ENCODE results near the gene C8B.
A peak's percentile ranks its signal among the peaks of the same experiment; 100 is the strongest.

C8B gene

GRCh38 chr1:56931686-56932085 lies 34.1 kb downstream of the C8B start:
- DNase-seq (ENCODE audit: low read depth, low spot score), result peak; percentile 4

- DNase-seq (ENCODE audit: low read depth, low spot score), result peak; percentile 50
Measured at GRCh38 chr1:56931211-56931610, 34.6 kb downstream of the C8B start.

GRCh38 chr1:56929492-56929891 lies 36.3 kb downstream of the C8B start:
- no peak for DNase-seq (ENCODE audit: low read depth, low spot score)

- DNase-seq (ENCODE audit: low read depth, low spot score), result no peak
Measured at GRCh38 chr1:56927986-56928385, 37.8 kb downstream of the C8B start.

GRCh38 chr1:56927171-56927570 lies 38.6 kb downstream of the C8B start:
- DNase-seq (ENCODE audit: low read depth, low spot score), result no peak

- no peak for DNase-seq (ENCODE audit: low read depth, low spot score)
Measured at GRCh38 chr1:56925193-56925592, 40.6 kb downstream of the C8B start.

- DNase-seq (ENCODE audit: low read depth, low spot score), result no peak
Measured at GRCh38 chr1:56924116-56924515, 41.7 kb downstream of the C8B start.

GRCh38 chr1:56923201-56923600 lies 42.6 kb downstream of the C8B start:
- no peak for DNase-seq (ENCODE audit: low read depth, low spot score)

GRCh38 chr1:56922507-56922906 lies 43.3 kb downstream of the C8B start:
- DNase-seq (ENCODE audit: low read depth, low spot score), result no peak

GRCh38 chr1:56922070-56922469 lies 43.7 kb downstream of the C8B start:
- no peak for DNase-seq (ENCODE audit: low read depth, low spot score)

- DNase-seq (ENCODE audit: low read depth, low spot score), result no peak
Measured at GRCh38 chr1:56921479-56921878, 44.3 kb downstream of the C8B start.

- DNase-seq (ENCODE audit: low read depth, low spot score), result no peak
Measured at GRCh38 chr1:56920591-56921001, 45.2 kb downstream of the C8B start.

GRCh38 chr1:56917356-56917755 lies 48.5 kb downstream of the C8B start:
- no peak for DNase-seq (ENCODE audit: low read depth, low spot score)

GRCh38 chr1:56916630-56917029 lies 49.2 kb downstream of the C8B start:
- DNase-seq (ENCODE audit: low read depth, low spot score), result no peak

GRCh38 chr1:56915960-56916359 lies 49.9 kb downstream of the C8B start:
- no peak for DNase-seq (ENCODE audit: low read depth, low spot score)

- DNase-seq (ENCODE audit: low read depth, low spot score), result no peak
Measured at GRCh38 chr1:56912325-56912724, 53.5 kb downstream of the C8B start.

GRCh38 chr1:56911098-56911938 lies 54.5 kb downstream of the C8B start:
- DNase-seq (ENCODE audit: low read depth, low spot score), result no peak

GRCh38 chr1:56910441-56910985 lies 55.3 kb downstream of the C8B start:
- no peak for DNase-seq (ENCODE audit: low read depth, low spot score)

- DNase-seq (ENCODE audit: low read depth, low spot score), result peak; percentile 21
Measured at GRCh38 chr1:56908619-56909221, 57.1 kb downstream of the C8B start.

GRCh38 chr1:56905667-56906066 lies 60.1 kb downstream of the C8B start:
- DNase-seq (ENCODE audit: low read depth, low spot score), result no peak

GRCh38 chr1:56904663-56905397 lies 61.0 kb downstream of the C8B start:
- DNase-seq (ENCODE audit: low read depth, low spot score), result peak; percentile 55

GRCh38 chr1:56903778-56904177 lies 62.0 kb downstream of the C8B start:
- no peak for DNase-seq (ENCODE audit: low read depth, low spot score)

Data from astrocyte of the hippocampus (primary cell).